Mesodermal cell (in vitro differentiated cells): ENCODE data around the gene TAF15.

Experiments
- H3K27ac ChIP-seq: 2 replicates; pipeline ENCODE4 v1.7.0; 2013; ENCODE audit warnings: mild to moderate bottlenecking, low read depth, low read length, moderate library complexity; ENCODE audit not compliant: severe bottlenecking
- H3K36me3 ChIP-seq: 2 replicates; pipeline ENCODE4 v1.7.1; 2013; ENCODE audit warnings: mild to moderate bottlenecking, low read length, moderate library complexity; ENCODE audit not compliant: control insufficient read depth, insufficient read depth
- H3K4me1 ChIP-seq: one replicate; pipeline ENCODE4 v1.7.1; 2013; ENCODE audit warnings: mild to moderate bottlenecking, low read length; ENCODE audit not compliant: insufficient read depth, control insufficient read depth, poor library complexity, severe bottlenecking
- H3K4me3 ChIP-seq: 2 replicates; pipeline ENCODE4 v1.7.0; 2013; ENCODE audit warnings: low read length, control low read depth, mild to moderate bottlenecking; ENCODE audit not compliant: insufficient read depth, poor library complexity, severe bottlenecking; ENCODE audit errors: extremely low read depth
- H3K9me3 ChIP-seq: 2 replicates; pipeline ENCODE4 v1.7.1; 2013; ENCODE audit warnings: mild to moderate bottlenecking, low read length, moderate library complexity; ENCODE audit not compliant: control insufficient read depth
- WGBS, 2 experiments: methylation state at CpG; one replicate each; pipeline ENCODE4 v1.1.5; 2013; ENCODE audit warnings: missing lambda C conversion rate in 2 of 2; ENCODE audit not compliant: insufficient coverage in 2 of 2; 5-methylcytosine and 5-hydroxymethylcytosine counted together

Gene TAF15

DNA sequence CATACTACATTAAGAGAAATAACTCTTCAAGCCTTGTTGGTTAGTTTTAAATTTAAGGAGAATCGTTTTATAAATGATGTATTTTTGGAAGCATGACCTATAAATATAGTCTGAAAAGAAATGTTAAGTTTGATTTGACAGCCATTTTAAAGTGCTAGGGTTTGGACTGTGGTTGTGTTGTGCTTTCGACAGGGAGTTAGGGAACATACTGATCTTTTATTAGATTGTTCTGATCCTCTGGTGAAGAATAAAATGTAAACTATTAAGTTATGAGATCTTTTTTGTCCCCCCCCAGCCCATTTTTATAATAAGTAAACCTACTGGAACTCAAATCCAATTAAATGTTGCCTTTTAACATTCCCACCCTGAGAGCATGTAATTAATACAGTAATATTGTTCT lies 12.0 kb downstream of the TAF15 start:
- H3K36me3 ChIP-seq: peaks cover 89% of the 10 kb centered on the region
- H3K4me3 ChIP-seq: no peak overlapping the region
- H3K27ac ChIP-seq: no peak overlapping the region
- H3K9me3 ChIP-seq: no peaks in the 10 kb centered on the region
- H3K4me1 ChIP-seq: no peaks in the 10 kb centered on the region
- 100% methylated on average over 1 of the region's 2 CpGs; no CpG with 5 or more reads in 1 of the 2 experiments for WGBS, 2 experiments

DNA sequence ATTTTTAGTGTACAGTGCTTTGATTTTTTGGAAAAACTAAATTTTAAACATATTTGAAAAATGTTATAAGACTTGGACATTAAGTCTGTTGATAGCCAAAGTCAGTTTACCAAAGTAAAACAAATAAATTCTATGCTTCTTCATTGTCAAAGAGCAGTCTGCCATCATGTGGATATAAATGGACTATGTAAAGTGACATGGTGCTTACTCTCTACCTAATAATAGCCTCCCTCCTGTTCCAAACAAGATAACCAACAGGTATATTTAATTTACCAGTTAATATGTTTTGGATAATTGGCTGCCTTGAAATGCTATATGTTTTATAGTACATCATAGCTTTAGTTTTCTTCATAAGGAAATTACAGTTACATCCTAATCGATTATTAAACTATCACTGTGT lies 15.9 kb downstream of the TAF15 start:
- H3K36me3 ChIP-seq: peaks cover 92% of the 10 kb centered on the region
- no peaks in the 10 kb centered on the region for H3K4me1 ChIP-seq
- no peaks in the 10 kb centered on the region for H3K9me3 ChIP-seq
- H3K27ac ChIP-seq: no peak overlapping the region
- no CpG with 5 or more reads among the region's 1 CpG for WGBS, 2 experiments
- H3K4me3 ChIP-seq: no peak overlapping the region

DNA sequence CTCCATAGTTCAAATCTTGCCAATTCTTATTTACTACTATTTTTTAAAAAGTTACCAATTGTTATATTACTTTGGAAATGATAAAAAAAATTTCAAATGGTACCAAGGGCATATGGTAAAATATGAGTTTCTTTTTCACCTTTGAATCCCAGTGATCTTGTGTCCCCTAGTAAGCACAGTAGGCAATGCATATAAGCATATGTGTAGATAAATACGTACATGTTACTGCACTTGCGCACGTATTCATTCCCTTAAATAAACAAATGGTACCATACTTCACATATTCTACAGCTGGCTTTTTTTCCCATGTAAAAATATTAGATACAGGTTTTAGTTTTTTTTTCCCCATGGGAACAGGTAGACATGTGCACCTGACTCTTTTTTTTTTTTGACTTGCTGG lies 31.8 kb downstream of the TAF15 start:
- WGBS, 2 experiments: no CpG with 5 or more reads among the region's 3 CpGs
- Histone ChIP-seq H3K4me3 (no peak overlapping the region), H3K36me3 (peaks cover 94% of the 10 kb centered on the region), H3K4me1 (no peaks in the 10 kb centered on the region), H3K9me3 (no peaks in the 10 kb centered on the region), H3K27ac (no peak overlapping the region)

DNA sequence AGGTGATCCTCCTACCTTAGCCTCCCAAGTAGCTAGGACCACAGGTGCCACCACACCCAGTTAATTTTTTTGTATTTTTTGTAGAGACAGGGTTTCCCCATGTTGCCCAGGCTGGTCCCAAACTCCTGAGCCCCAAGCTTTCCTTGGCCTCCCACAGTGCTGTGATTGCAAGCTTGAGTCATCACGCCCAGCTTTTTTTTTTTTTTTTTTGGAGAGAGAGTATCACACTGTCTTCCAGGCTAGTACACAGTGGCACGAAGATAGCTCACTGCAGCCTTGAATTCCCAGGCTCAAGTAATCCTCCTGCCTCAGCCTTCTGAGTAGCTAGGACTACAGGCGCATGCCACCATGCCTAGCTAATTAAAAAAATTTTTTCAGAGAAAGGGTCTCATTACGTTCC lies 32.2 kb downstream of the TAF15 start:
- Histone ChIP-seq H3K27ac (no peak overlapping the region), H3K9me3 (no peaks in the 10 kb centered on the region), H3K4me1 (no peaks in the 10 kb centered on the region), H3K4me3 (no peak overlapping the region), H3K36me3 (peaks cover 94% of the 10 kb centered on the region)
- 96 to 100% methylated on average over 3 to 4 of the region's 4 CpGs for WGBS, 2 experiments

DNA sequence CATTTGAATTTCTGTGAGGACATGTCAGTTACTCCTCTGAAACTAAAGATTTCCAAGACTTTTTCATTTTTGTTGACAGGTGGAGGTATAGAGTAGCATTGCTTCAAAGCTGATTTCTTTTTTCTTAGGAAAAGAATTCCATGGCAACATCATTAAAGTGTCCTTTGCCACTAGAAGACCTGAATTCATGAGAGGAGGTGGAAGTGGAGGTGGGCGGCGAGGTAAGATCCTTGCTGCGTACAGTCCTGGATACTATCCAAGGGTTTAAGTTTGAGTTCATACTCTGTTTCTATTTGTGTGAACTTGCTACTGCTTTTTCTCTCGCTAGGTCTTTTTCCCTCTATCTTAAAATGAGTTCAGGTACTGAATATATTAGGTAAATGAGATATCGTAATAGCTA lies 33.0 kb downstream of the TAF15 start:
- H3K4me1 ChIP-seq: no peaks in the 10 kb centered on the region
- no peaks in the 10 kb centered on the region for H3K9me3 ChIP-seq
- peaks cover 90% of the 10 kb centered on the region for H3K36me3 ChIP-seq
- no peak overlapping the region for H3K4me3 ChIP-seq
- no peak overlapping the region for H3K27ac ChIP-seq
- 100% methylated on average over 1 to 4 of the region's 5 CpGs for WGBS, 2 experiments

DNA sequence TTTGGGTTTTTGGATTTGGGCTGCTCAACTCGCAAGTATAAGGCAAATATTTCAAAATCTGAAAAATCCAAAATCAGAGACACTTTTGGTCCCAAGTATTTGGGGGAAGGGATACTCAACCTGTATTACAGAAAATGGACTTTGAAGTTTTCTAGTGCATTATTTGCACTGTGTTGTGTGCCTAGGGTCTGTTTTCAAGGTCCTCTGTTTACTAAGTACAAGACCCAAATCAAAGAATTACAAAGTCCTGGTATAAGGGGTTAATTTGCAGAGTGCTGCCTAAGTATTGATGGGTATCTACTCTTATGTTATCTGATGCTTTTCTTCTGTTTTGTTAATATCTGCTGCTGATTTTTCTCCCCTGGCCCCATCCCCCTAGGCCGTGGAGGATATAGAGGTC lies 34.4 kb downstream of the TAF15 start:
- Histone ChIP-seq H3K36me3 (peaks cover 91% of the 10 kb centered on the region), H3K4me3 (no peak overlapping the region), H3K9me3 (no peaks in the 10 kb centered on the region), H3K27ac (no peak overlapping the region), H3K4me1 (no peaks in the 10 kb centered on the region)
- 100% methylated on average over 1 of the region's 2 CpGs; no CpG with 5 or more reads in 1 of the 2 experiments for WGBS, 2 experiments

DNA sequence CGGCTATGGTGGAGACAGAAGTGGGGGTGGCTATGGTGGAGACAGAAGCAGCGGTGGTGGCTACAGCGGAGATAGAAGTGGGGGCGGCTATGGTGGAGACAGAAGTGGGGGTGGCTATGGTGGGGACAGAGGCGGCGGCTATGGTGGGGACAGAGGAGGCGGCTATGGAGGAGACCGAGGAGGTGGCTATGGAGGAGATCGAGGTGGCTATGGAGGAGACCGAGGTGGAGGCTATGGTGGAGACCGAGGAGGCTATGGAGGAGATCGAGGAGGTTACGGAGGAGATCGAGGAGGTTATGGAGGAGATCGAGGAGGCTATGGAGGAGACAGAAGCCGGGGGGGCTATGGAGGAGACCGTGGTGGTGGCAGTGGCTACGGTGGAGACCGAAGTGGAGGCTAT lies 35.3 kb downstream of the TAF15 start:
- Histone ChIP-seq H3K27ac (no peak overlapping the region), H3K9me3 (no peaks in the 10 kb centered on the region), H3K4me1 (no peaks in the 10 kb centered on the region), H3K36me3 (peaks cover 86% of the 10 kb centered on the region), H3K4me3 (no peak overlapping the region)
- 97% methylated on average over 15 to 19 of the region's 19 CpGs for WGBS, 2 experiments

DNA sequence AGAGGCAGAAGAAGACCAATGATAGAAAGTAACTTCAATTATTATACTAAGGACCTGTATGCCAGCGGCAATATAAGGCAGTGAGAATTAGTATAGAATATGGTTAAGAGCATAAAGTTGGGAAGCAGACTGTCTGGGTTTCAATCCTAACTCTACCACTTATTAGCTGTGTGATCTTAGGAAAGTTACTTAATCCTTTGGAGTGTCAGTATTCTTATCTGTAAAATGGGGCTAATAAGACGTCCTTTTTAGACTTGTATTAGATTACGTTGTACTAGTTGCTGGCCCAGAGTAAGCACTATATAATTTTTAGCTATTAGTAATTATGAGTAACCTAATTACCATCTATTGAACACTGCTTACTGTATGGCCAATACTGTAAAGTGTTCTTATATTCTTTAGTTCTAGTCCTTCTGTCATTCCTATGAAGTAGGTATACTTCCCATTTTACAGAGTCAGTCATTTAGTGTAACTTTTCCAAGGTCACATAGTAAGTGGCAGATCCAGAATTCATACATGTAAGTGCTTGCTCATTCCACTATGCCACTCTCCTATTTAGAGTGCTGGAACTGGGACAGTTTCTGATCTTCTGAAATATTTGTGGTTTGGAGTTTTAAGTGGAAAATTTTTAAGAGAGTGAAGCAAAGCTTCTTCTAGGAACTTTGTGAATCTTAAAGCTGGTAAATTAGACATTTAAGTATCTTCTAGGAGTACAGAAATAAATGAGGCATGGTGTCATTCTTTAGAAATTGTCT lies 36.9 kb downstream of the TAF15 start:
- Histone ChIP-seq H3K4me3 (no peak overlapping the region), H3K27ac (no peak overlapping the region), H3K9me3 (no peaks in the 10 kb centered on the region), H3K36me3 (peaks cover 89% of the 10 kb centered on the region), H3K4me1 (no peaks in the 10 kb centered on the region)
- no CpG with 5 or more reads among the region's 3 CpGs for WGBS, 2 experiments

DNA sequence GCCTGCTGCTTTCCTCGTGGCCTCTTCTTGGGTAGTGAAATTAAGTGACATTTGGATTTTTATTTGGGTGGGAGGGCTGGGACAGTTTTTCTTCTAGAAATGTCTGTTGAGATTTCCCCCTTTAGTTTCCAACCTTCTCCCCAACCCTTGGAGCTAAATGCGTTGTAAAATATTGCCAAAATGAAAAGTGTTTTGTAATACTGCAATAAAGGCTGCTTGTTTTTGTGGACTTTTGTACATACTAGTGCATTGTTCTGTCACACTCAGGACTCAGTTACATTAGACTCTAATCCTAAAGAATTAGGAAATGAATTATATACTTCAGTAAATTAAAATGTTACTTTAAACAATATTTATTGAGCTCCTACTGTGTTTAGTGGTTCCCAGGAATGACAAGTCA lies 37.7 kb downstream of the TAF15 start:
- no CpG with 5 or more reads among the region's 2 CpGs for WGBS, 2 experiments
- no peak overlapping the region for H3K27ac ChIP-seq
- peaks cover 89% of the 10 kb centered on the region for H3K36me3 ChIP-seq
- H3K4me1 ChIP-seq: no peaks in the 10 kb centered on the region
- no peaks in the 10 kb centered on the region for H3K9me3 ChIP-seq
- no peak overlapping the region for H3K4me3 ChIP-seq

DNA sequence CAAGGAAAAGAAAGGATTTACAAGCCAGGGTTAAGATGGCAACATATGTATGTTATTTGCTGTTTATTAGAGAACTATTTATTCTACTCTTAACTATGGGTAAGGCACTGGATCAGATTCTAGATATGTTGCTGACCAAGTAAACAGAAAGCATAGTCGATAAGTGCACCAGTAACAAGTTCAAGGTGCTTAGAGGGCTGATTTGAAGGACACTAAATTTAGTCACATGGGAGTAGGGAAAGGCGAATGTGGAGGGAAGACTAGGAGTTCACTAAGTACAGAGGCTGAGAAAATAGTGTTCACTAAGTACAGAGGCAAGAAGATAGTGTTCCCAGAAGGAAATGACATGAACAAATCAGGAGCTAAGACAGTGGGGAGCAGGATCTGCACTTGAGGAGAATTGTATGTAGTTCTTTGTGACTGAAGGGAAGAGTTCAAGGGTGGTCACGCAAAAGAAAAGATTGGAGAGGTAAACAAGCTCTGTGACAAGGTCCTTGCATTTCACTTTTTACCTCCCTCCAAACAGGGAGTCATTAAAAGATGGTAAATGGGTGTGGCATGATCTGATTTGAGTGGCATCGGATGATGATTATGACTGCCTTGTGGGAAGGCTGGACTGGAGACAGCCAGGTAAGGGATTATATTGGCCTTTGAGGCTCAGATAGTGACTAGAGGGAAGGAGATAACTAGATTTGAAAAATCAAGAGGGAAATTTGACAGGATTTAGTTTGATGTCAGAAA lies 38.5 kb downstream of the TAF15 start:
- no peaks in the 10 kb centered on the region for H3K4me1 ChIP-seq
- H3K4me3 ChIP-seq: no peak overlapping the region
- H3K9me3 ChIP-seq: no peaks in the 10 kb centered on the region
- H3K36me3 ChIP-seq: peaks cover 89% of the 10 kb centered on the region
- WGBS, 2 experiments: 95 to 98% methylated on average over 3 to 4 of the region's 4 CpGs
- H3K27ac ChIP-seq: no peak overlapping the region
